Stimulated activated effector memory CD8-positive, alpha-beta T cell treated with anti-CD3 and anti-CD28 coated beads, Interleukin-12 subunit alpha, Interleukin-12 subunit beta, amount 100 ng/mL, for 72 hours (primary cell): ENCODE measurements around the gene ACKR3.

Source experiments
- ATAC-seq: fragments of 150-1000 bp; cut with Tn5 transposase; 2 replicates; pipeline ENCODE4 v1.10.0; 2021
- DNase-seq, 2 donors: peaks; one replicate each; pipeline ENCODE4 v3.0.0; 2021 to 2022; ENCODE audit warnings: low spot score in 2 of 2
- H3K27ac Mint-ChIP-seq: one replicate; pipeline ENCODE4 v1.8.0; 2022; ENCODE audit warnings: mild to moderate bottlenecking, mixed read lengths
- H3K36me3 Mint-ChIP-seq: one replicate; pipeline ENCODE4 v1.8.0; 2022; ENCODE audit warnings: mild to moderate bottlenecking, mixed read lengths
- H3K4me1 Mint-ChIP-seq: one replicate; pipeline ENCODE4 v1.8.0; 2022; ENCODE audit warnings: mixed read lengths
- H3K4me3 Mint-ChIP-seq: one replicate; pipeline ENCODE4 v1.8.0; 2022; ENCODE audit warnings: mild to moderate bottlenecking, mixed read lengths
- H3K9me3 Mint-ChIP-seq: one replicate; pipeline ENCODE4 v1.8.0; 2022; ENCODE audit warnings: mixed read lengths

The ACKR3 gene

GRCh38 chr2:236583621-236584203, 14.1 kb downstream of the ACKR3 start:
- Mint-ChIP-seq H3K36me3 (peaks cover 13% of the 10 kb centered on the region), H3K27ac (no peak overlapping the region)
- ATAC-seq = no peak

DNA sequence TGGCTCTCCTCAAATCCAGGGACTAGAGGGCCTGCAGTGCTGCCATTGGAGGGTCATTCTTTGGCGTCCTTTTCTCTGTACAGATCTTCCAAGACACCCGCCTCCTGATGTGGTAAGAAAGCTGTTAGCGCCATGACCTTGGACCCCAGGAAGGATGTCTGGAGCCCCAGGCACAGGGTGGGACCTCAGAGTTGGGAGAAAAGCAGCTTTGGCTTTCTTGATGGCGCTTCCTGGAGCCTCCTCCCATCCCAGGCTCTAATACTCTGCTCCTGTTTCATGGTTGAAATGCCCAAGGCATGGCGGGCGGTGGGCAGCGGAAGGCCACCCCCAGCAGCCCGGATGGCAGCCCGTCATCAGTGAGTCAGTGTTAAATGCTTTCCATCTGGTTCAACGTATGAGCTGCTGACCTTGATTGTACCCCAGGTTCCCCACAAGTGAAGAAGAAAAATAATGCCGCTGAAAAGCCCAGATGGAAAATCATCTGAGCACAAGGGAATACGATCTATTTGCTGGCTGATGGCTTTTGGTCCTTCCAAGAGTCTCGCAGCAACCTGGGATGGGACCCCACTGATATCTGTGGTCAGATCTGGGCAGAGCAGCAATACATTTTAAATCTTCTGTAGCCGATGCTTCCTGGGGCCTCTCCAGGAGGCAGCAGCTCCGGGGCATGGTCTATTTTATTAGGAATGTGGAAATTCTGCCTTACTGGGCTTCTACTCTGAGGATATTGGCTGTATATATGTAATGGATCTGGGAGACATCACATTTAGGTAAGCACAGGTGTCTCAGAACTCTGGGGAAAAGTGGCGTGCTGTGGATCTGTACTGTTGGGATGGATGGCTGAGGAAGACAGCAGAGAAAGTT, 15.1 kb downstream of the ACKR3 start:
- Mint-ChIP-seq H3K4me3 (no peak overlapping the region), H3K9me3 (no peaks in the 10 kb centered on the region), H3K36me3 (peaks cover 13% of the 10 kb centered on the region), H3K4me1 (peaks cover 11% of the 10 kb centered on the region), H3K27ac (no peak overlapping the region)
- ATAC-seq (no peak), DNase-seq (no peak)

More at GRCh38 chr2:236583621-236584203, 14.1 kb downstream of the ACKR3 start:
- no peak for DNase-seq
- Mint-ChIP-seq H3K4me1 (peaks cover 11% of the 10 kb centered on the region), H3K9me3 (no peaks in the 10 kb centered on the region), H3K4me3 (no peak overlapping the region)

GRCh38 chr2:236585966-236586365, 16.3 kb downstream of the ACKR3 start:
- Mint-ChIP-seq H3K27ac (no peak overlapping the region), H3K4me3 (no peak overlapping the region), H3K4me1 (peaks cover 5% of the 10 kb centered on the region), H3K36me3 (peaks cover 7% of the 10 kb centered on the region), H3K9me3 (no peaks in the 10 kb centered on the region)
- ATAC-seq = no peak
- no peak for DNase-seq

DNA sequence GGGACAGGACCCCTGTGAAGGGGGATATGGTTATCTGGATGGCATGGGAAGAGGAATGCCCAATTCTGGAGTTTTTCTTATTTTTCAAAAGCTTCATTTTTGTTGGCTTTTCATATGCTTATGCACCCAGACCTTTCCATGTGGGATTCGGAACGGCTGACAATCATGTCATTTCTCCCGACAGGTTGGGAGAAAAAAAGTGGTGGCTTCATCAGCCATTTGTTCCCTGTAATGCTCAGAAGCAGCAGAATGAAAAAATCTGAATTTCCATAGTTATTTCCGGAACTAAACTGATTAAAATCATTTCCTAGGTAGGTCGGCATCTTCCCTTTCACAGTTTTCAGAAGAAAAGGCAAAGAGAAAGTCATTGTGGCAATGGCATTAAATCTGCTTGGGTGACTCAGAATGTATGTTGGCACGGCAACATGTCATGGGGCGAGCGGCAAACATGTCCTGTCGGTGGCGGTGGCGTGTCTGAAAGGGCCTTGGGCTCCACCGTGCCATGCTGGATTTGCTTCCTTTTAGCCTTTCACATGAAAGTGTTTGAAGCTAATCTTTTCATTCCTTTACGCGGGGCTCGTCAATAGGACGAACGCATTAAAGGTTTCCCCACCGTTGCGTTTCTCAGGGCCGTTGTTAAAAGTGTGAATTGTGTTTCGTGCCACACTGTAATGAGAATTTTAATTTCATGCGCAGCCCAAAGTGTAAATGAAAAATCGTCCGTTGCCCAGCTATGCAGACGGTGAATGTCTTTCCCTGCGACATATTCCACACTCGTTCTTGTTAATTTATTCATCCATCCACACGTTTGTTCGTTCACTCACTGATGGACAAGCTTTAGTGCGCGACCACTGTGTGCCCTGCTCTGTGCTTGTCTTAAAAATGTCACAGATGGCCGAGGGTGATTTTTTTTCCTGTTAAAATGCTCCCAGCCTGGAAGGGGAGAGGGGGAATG, 18.5 kb downstream of the ACKR3 start:
- Mint-ChIP-seq H3K27ac (no peak overlapping the region), H3K4me1 (no peaks in the 10 kb centered on the region), H3K36me3 (no peaks in the 10 kb centered on the region), H3K4me3 (no peak overlapping the region), H3K9me3 (no peaks in the 10 kb centered on the region)
- no peak for DNase-seq
- no peak for ATAC-seq

DNA sequence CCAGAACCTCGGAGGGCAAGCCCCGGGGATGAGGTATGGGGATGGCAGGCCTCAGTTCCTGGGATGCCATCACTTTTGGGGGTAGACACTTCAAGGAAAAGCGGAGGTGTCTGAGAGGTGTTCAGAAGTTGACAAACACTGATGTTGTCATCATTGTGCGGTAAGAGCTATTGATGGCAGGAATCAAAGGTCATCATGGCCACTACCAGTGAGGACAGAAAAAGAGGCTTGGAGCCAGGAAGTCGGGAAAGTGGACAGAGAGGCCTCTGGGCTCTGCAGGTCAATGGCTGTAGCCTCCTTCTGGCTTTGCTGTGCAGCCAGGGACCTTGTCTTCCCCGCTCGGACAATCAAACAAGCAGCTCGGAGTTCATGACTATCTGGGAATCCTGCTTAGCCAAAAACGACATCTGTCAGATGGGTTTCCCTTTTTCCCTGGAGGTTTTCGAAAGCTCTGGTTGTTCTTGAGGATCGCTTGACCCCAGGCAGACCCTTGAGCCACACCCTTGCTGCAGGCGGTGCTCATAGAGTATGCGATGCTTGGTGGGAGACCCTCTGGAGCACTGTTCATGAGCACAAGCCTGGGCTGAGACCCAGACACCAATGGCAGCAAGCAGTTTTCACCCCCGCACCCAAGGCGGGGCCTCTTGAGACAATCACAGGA, 19.4 kb downstream of the ACKR3 start:
- Mint-ChIP-seq H3K36me3 (no peaks in the 10 kb centered on the region), H3K27ac (no peak overlapping the region), H3K4me3 (no peak overlapping the region), H3K4me1 (no peaks in the 10 kb centered on the region), H3K9me3 (no peaks in the 10 kb centered on the region)
- DNase-seq (no peak), ATAC-seq (no peak)

- DNase-seq (no peak), ATAC-seq (no peak)
- H3K4me3 Mint-ChIP-seq = no peak overlapping the region
- H3K27ac Mint-ChIP-seq = no peak overlapping the region
- no peaks in the 10 kb centered on the region for H3K9me3 Mint-ChIP-seq
- no peaks in the 10 kb centered on the region for H3K4me1 Mint-ChIP-seq
- no peaks in the 10 kb centered on the region for H3K36me3 Mint-ChIP-seq
These were observed 21.2 kb downstream of the ACKR3 start for GRCh38 chr2:236590846-236591245.

DNA sequence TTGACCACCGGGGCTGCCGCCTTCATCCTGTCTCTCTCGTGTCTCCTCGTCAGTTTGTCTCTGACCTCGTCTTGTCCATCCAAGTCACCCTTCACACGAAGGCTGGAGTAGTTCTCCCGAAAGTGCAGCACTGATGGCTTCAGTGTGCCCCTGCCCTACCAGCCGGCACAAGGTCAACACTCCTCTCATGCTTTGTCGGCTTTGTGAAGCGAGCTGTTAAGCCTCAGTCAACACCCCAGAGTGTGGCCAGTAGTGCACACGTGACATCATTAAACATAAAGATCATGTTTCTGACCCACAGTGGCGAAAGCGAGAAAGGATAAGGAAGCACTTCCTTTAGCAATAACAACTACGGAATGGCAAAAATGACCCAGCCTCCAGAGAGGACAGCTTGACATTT, 23.2 kb downstream of the ACKR3 start:
- no peak overlapping the region for H3K27ac Mint-ChIP-seq
- ATAC-seq (no peak), DNase-seq (no peak)
- H3K9me3 Mint-ChIP-seq = no peaks in the 10 kb centered on the region
- no peaks in the 10 kb centered on the region for H3K36me3 Mint-ChIP-seq
- H3K4me1 Mint-ChIP-seq = no peaks in the 10 kb centered on the region
- no peak overlapping the region for H3K4me3 Mint-ChIP-seq

GRCh38 chr2:236593531-236593930, 23.9 kb downstream of the ACKR3 start:
- no peaks in the 10 kb centered on the region for H3K4me1 Mint-ChIP-seq
- no peaks in the 10 kb centered on the region for H3K36me3 Mint-ChIP-seq
- no peak for DNase-seq
- H3K27ac Mint-ChIP-seq = no peak overlapping the region
- no peaks in the 10 kb centered on the region for H3K9me3 Mint-ChIP-seq
- no peak overlapping the region for H3K4me3 Mint-ChIP-seq
- ATAC-seq = no peak

DNA sequence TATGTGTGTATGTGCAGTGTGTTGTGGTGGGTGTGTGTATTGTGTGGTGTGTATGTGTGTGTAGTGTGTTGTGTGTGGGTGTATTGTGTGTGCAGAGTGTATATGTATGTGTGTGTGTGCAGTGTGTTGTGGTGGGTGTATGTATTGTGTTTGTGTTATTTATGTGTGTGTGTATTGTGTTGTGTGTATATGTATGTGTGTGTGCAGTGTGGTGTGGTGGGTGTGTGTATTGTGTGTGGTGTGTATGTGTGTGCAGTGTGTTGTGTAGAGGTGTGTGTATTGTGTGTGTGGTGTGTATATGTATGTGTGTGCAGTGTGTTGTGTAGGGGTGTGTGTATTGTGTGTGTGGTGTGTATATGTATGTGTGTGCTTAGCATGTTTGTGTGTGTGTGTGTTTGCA, 24.3 kb downstream of the ACKR3 start:
- H3K4me1 Mint-ChIP-seq = no peaks in the 10 kb centered on the region
- H3K4me3 Mint-ChIP-seq = no peak overlapping the region
- no peaks in the 10 kb centered on the region for H3K9me3 Mint-ChIP-seq
- ATAC-seq (no peak), DNase-seq (no peak)
- no peaks in the 10 kb centered on the region for H3K36me3 Mint-ChIP-seq
- no peak overlapping the region for H3K27ac Mint-ChIP-seq

DNA sequence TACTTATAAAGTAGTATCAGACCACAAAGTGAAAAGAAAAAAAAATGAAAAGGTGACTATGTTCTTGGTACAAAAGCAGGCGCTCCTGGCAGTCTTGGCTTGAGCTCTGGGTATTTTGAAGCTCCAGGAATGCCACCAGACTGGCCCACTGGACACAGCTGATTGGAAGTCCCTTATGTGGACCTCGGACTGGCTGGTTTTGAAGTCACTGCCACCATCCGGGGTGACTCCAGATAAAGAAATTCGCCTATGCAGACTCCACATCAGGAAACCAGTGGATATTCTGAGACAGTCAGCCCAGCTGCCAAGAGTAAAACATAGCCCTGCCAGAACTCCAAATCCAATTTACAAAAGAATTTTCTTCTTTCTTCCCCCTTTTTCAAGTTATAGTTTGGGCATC, 28.0 kb downstream of the ACKR3 start:
- ATAC-seq = no peak
- DNase-seq = no peak
- H3K4me3 Mint-ChIP-seq = no peak overlapping the region
- H3K4me1 Mint-ChIP-seq = no peaks in the 10 kb centered on the region
- H3K9me3 Mint-ChIP-seq = no peaks in the 10 kb centered on the region
- H3K27ac Mint-ChIP-seq = no peak overlapping the region
- no peaks in the 10 kb centered on the region for H3K36me3 Mint-ChIP-seq

GRCh38 chr2:236599059-236599458, 29.4 kb downstream of the ACKR3 start:
- DNase-seq = no peak
- H3K36me3 Mint-ChIP-seq = no peaks in the 10 kb centered on the region

DNA sequence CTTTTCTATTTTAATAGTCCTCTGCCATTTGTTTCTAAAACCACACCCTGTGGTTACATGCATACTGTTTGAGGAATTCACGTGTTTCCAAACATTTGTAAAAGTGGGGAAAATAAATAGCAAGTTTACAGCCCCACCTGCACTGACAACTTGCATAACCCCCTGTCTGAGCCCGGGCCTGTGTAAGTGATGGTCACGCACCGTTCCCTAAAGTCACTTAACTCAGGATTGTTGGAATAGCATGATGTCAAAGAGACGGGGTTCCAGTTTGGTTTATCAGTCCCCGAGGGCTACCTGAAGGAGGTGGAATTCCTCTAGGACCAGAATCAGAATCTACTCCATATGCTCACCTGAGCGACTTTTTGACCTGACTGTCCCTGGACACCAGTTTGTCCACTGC, 30.5 kb downstream of the ACKR3 start:
- H3K4me1 Mint-ChIP-seq = peaks cover 5% of the 10 kb centered on the region
- no peak overlapping the region for H3K27ac Mint-ChIP-seq
- DNase-seq = no peak
- H3K36me3 Mint-ChIP-seq = no peaks in the 10 kb centered on the region
- ATAC-seq = no peak
- H3K9me3 Mint-ChIP-seq = no peaks in the 10 kb centered on the region
- H3K4me3 Mint-ChIP-seq = no peak overlapping the region

More at GRCh38 chr2:236599059-236599458, 29.4 kb downstream of the ACKR3 start:
- H3K9me3 Mint-ChIP-seq = no peaks in the 10 kb centered on the region
- no peak overlapping the region for H3K4me3 Mint-ChIP-seq
- no peak for ATAC-seq
- no peak overlapping the region for H3K27ac Mint-ChIP-seq
- H3K4me1 Mint-ChIP-seq = no peaks in the 10 kb centered on the region

DNA sequence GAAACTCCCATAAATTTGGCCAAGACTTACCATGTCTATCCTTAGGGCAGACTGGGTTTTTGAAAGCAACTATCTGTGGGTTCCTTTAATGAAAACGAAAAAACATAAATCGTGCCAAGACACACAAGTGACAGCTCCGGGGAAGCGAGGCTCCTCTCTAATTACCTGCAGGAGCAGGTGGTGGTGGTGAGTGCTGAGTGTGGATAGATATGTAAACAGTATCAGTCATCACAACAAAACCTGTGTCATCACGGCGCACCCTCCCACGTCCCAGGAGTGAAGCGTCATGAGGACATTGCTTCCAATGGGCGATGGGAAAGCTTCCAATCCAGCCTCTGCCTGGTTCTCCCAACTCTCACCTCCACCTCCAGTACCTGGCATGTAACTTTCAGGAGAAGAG, 31.3 kb downstream of the ACKR3 start:
- no peak overlapping the region for H3K4me3 Mint-ChIP-seq
- ATAC-seq = no peak
- DNase-seq = no peak
- H3K27ac Mint-ChIP-seq = no peak overlapping the region
- H3K36me3 Mint-ChIP-seq = no peaks in the 10 kb centered on the region
- H3K4me1 Mint-ChIP-seq = peaks cover 10% of the 10 kb centered on the region
- H3K9me3 Mint-ChIP-seq = no peaks in the 10 kb centered on the region

DNA sequence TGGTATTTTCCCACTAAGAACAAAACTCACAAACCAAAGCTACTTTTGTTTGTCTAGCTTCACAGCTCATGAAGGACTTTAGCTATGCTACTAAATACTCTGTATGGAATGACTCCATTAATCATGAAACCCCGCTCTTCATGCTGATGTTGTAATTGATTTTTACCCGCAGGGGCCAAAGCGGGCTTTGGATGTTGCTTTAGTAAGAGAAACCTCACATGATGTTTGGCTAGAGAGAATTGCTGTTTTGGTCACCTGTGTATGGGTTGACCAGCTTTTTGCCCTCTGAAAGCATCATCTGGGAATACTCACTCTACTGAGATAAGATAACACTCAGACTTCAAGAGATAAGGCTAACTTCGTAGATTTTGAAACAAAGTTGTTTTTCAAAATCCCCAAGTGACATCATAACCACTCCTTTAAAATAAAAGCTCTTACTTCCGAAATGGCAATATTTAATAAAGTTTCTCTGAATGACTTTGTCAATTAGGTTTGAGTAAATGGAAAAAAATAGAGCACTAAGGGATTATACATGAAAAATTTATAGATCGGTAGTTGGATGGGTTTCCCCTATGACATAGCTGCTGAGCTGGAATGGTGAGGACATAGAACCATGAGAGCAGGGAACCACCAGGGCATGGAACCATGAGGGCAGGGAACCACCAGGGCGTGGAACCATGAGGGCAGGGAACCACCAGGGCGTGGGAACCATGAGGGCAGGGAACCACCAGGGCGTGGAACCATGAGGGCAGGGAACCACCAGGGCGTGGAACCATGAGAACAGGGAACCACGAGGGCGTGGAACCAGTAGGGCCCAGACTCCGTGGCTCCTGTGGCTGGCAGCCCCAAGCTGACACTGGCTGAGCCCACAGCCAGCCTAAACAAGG, 31.9 kb downstream of the ACKR3 start:
- Mint-ChIP-seq H3K4me3 (no peak overlapping the region), H3K36me3 (no peaks in the 10 kb centered on the region), H3K4me1 (peaks cover 15% of the 10 kb centered on the region), H3K27ac (no peak overlapping the region), H3K9me3 (no peaks in the 10 kb centered on the region)
- DNase-seq (no peak), ATAC-seq (no peak)
